ENCODE results near the gene GMIP. TPM values are rescaled to one million over a fixed set of nuclear protein-coding genes. Genes with fewer than 3 reads are reported as not detected.
"Not testable (repeated sequence)": the region's sequence is repeated elsewhere in the genome, so short reads cannot be mapped to it uniquely, and the experiment has no call there.

Gene GMIP
- total RNA-seq, 1 donor from 2014 or later = 3.0 TPM

GRCh38 chr19:19618219-19619051 is 25.0 kb downstream of the GMIP start, which contains the start of gene PBX4:
PBX4 (minus strand) TSS chr19:19618687; CDS start chr19:19618629, 58 bp downstream.
- peak; percentile 88 for DNase-seq
- no peaks in the 10 kb centered on the region for H3K36me3 ChIP-seq
- peaks cover 8% of the 10 kb centered on the region for H3K4me1 ChIP-seq
- TF ChIP-seq CTCF (IDR thresholded peaks at IDR 0.05; ENCODE audit: borderline replicate concordance) = no peak
- H3K27me3 ChIP-seq (ENCODE audit: low read depth) = peaks cover 79% of the 10 kb centered on the region
- intact Hi-C loops (cut with micrococcal nuclease) = no loop called here
- no peak within 1 kb of the TSS for H3K27ac ChIP-seq (replicated peaks)
- H3K4me3 ChIP-seq = peak within 1 kb of the TSS; percentile 57
- no peaks in the 10 kb centered on the region for H3K9me3 ChIP-seq (replicated peaks)

GRCh38 chr19:19615086-19615485 is 28.4 kb downstream of the GMIP start:
- H3K36me3 ChIP-seq = no peaks in the 10 kb centered on the region
- H3K9me3 ChIP-seq (replicated peaks) = no peaks in the 10 kb centered on the region
- H3K27ac ChIP-seq (replicated peaks) = no peak overlapping the region
- no peak for TF ChIP-seq CTCF (IDR thresholded peaks at IDR 0.05; ENCODE audit: borderline replicate concordance)
- no peak overlapping the region for H3K4me3 ChIP-seq
- H3K4me1 ChIP-seq = peaks cover 8% of the 10 kb centered on the region
- DNase-seq = no peak
- peaks cover 76% of the 10 kb centered on the region for H3K27me3 ChIP-seq (ENCODE audit: low read depth)
- intact Hi-C loops (cut with micrococcal nuclease) = no loop called here

GRCh38 chr19:19613506-19613905 is 30.0 kb downstream of the GMIP start:
- TF ChIP-seq CTCF (IDR thresholded peaks at IDR 0.05; ENCODE audit: borderline replicate concordance) = no peak
- Histone ChIP-seq H3K27me3 (ENCODE audit: low read depth) (peaks cover 67% of the 10 kb centered on the region), H3K36me3 (no peaks in the 10 kb centered on the region), H3K9me3 (replicated peaks) (no peaks in the 10 kb centered on the region), H3K4me1 (peaks cover 5% of the 10 kb centered on the region), H3K4me3 (no peak overlapping the region), H3K27ac (replicated peaks) (no peak overlapping the region)
- DNase-seq = no peak
- intact Hi-C loops (cut with micrococcal nuclease) = no loop called here

- intact Hi-C loops (cut with micrococcal nuclease) = no loop called here
- TF ChIP-seq CTCF (IDR thresholded peaks at IDR 0.05; ENCODE audit: borderline replicate concordance) = no peak
These were observed 32.9 kb downstream of the GMIP start for GRCh38 chr19:19610376-19611202.

GRCh38 chr19:19606686-19607085 is 36.8 kb downstream of the GMIP start:
- DNase-seq; H3K4me3 ChIP-seq; H3K36me3 ChIP-seq; H3K27ac ChIP-seq (replicated peaks); H3K4me1 ChIP-seq; intact Hi-C loops (cut with micrococcal nuclease); H3K9me3 ChIP-seq (replicated peaks): not testable (repeated sequence)
- H3K27me3 ChIP-seq (ENCODE audit: low read depth) = peaks cover 10% of the 10 kb centered on the region

More at GRCh38 chr19:19610376-19611202, 32.9 kb downstream of the GMIP start:
- peaks cover 40% of the 10 kb centered on the region for H3K27me3 ChIP-seq (ENCODE audit: low read depth)
- H3K4me3 ChIP-seq = no peak overlapping the region
- H3K36me3 ChIP-seq = no peaks in the 10 kb centered on the region
- H3K27ac ChIP-seq (replicated peaks) = no peak overlapping the region
- no peak for DNase-seq
- no peaks in the 10 kb centered on the region for H3K4me1 ChIP-seq
- H3K9me3 ChIP-seq (replicated peaks) = no peaks in the 10 kb centered on the region

Data from left ventricle myocardium inferior (tissue), 1 donor.